Panc1 (cell line): ENCODE measurements around the gene EEF1AKMT3. TPM values are rescaled to one million over a fixed set of nuclear protein-coding genes. Genes with fewer than 3 reads are reported as not detected.

ENCODE experiments used
- ATAC-seq: fragments of 200-7000 bp; cut with Tn5 transposase; 2 replicates; pipeline ENCODE4 v1.9.1; 2020; ENCODE audit warnings: mild to moderate bottlenecking, moderate library complexity
- BruUV-seq: library from RNA; stranded (reverse); fragments of 400-500 nt; replicated peaks from 2 replicates; lab custom pipeline; 2021; lab: Mats Ljungman, UMichigan
- CTCF ChIA-PET: fragments of 300-600 bp; sonication (Branson Sonifier 250); formaldehyde crosslinking; loops from one replicate; lab custom pipeline; 2022; ENCODE audit warnings: antibody characterized with exemption; lab: Charles Lee
- POLR2A ChIA-PET: fragments of 300-600 bp; sonication (Branson Sonifier 250); formaldehyde crosslinking; loops from one replicate; lab custom pipeline; 2022; ENCODE audit warnings: antibody characterized with exemption; lab: Charles Lee
- DNase-seq: peaks from one replicate; pipeline ENCODE4 v3.0.0-alpha.2; 2010; ENCODE audit warnings: low read depth, low spot score
- H3K27ac ChIP-seq: 2 replicates; pipeline ENCODE4 v1.5.1; 2011; ENCODE audit warnings: mild to moderate bottlenecking, low read length, inconsistent platforms
- H3K27me3 ChIP-seq: fragments of 200-500 bp; sonication (Bioruptor generic); 2 replicates; pipeline ENCODE4 v1.6.0; 2014; ENCODE audit warnings: low read length, inconsistent platforms; ENCODE audit not compliant: control insufficient read depth, insufficient read depth
- H3K36me3 ChIP-seq: fragments of 200-500 bp; sonication (Bioruptor generic); 2 replicates; pipeline ENCODE4 v1.5.1; 2014; ENCODE audit warnings: inconsistent platforms, mild to moderate bottlenecking, low read length, moderate library complexity; ENCODE audit not compliant: control insufficient read depth, insufficient read depth
- H3K4me1 ChIP-seq: 2 replicates; pipeline ENCODE4 v1.5.1; 2011; ENCODE audit warnings: inconsistent platforms, mild to moderate bottlenecking, low read length, moderate library complexity; ENCODE audit not compliant: control insufficient read depth, insufficient read depth
- H3K4me3 ChIP-seq, 2 experiments: 2 replicates each; pipeline ENCODE4 v1.5.1; 2011 to 2012; ENCODE audit warnings: low read depth in 2 of 2, low read length in 2 of 2, mild to moderate bottlenecking in 2 of 2, inconsistent platforms in 1 of 2, moderate library complexity in 1 of 2
- H3K9me3 ChIP-seq: fragments of 200-500 bp; sonication (Bioruptor generic); 2 replicates; pipeline ENCODE4 v1.5.1; 2014; ENCODE audit warnings: low read depth, mild to moderate bottlenecking, inconsistent platforms, low read length, moderate library complexity; ENCODE audit not compliant: control insufficient read depth, insufficient read depth
- POLR2AphosphoS5 ChIP-seq: IDR thresholded peaks from 2 replicates; pipeline ENCODE4 v1.6.1; 2012; ENCODE audit warnings: mild to moderate bottlenecking, low read depth, low read length, moderate library complexity
- REST ChIP-seq, 2 experiments: IDR thresholded peaks; 2 replicates each; pipeline ENCODE4 v1.6.1; 2011 to 2012; ENCODE audit warnings: low read depth in 2 of 2, control low read depth in 1 of 2, low read length in 1 of 2, mild to moderate bottlenecking in 1 of 2, moderate library complexity in 1 of 2; ENCODE audit not compliant: insufficient read depth in 1 of 2
- SIN3A ChIP-seq: IDR thresholded peaks from 2 replicates; pipeline ENCODE4 v1.6.1; 2012; ENCODE audit warnings: low read depth, mild to moderate bottlenecking, low read length, moderate library complexity, borderline replicate concordance; ENCODE audit not compliant: insufficient read depth
- TCF7L2 ChIP-seq: IDR thresholded peaks from 2 replicates; pipeline ENCODE4 v1.6.1; 2011; ENCODE audit warnings: mild to moderate bottlenecking, low read depth, low read length, inconsistent platforms
- in situ Hi-C: cut with HindIII; loops from 2 replicates; pipeline ENCODE4 v1.10.0; 2016; ENCODE audit warnings: low sequenced_read_pairs, low pct_unique_long_range_greater_than_20kb
- intact Hi-C: fragments of 100-400 bp; cut with micrococcal nuclease; formaldehyde crosslinking; loops from one replicate; pipeline ENCODE4 v1.10.0; 2022; ENCODE audit not compliant: unreplicated experiment
- total RNA-seq: library from RNA; stranded (reverse); gene quantifications from one replicate; pipeline ENCODE4 v1.2.1, GENCODE V29; 2021; ENCODE audit not compliant: unreplicated experiment
- TF ChIP-seq, protein P1 (sequence below): fragments of 450-650 bp; IDR thresholded peaks from 2 replicates; pipeline ENCODE4 v1.5.1; 2017; ENCODE audit warnings: mild to moderate bottlenecking

The EEF1AKMT3 gene
- total RNA-seq, 1 experiment from 2014 or later: 7.4 TPM

GRCh38 chr12:57743769-57744168 lies 28.6 kb upstream of the EEF1AKMT3 start:
- TF ChIP-seq, protein P1, sequence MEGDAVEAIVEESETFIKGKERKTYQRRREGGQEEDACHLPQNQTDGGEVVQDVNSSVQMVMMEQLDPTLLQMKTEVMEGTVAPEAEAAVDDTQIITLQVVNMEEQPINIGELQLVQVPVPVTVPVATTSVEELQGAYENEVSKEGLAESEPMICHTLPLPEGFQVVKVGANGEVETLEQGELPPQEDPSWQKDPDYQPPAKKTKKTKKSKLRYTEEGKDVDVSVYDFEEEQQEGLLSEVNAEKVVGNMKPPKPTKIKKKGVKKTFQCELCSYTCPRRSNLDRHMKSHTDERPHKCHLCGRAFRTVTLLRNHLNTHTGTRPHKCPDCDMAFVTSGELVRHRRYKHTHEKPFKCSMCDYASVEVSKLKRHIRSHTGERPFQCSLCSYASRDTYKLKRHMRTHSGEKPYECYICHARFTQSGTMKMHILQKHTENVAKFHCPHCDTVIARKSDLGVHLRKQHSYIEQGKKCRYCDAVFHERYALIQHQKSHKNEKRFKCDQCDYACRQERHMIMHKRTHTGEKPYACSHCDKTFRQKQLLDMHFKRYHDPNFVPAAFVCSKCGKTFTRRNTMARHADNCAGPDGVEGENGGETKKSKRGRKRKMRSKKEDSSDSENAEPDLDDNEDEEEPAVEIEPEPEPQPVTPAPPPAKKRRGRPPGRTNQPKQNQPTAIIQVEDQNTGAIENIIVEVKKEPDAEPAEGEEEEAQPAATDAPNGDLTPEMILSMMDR: no peak
- TF ChIP-seq TCF7L2 (no peak), REST (IDR thresholded peaks at IDR 0.05; ENCODE audit: insufficient read depth in 1 of 2, low read depth in 2 of 2, low read length in 1 of 2) (no peak), SIN3A (no peak)
- Histone ChIP-seq H3K9me3 (no peaks in the 10 kb centered on the region), H3K4me3 (peak overlapping the region; percentile 74 to 98; a peak in 3 of 4 replicates), H3K36me3 (peaks cover 13% of the 10 kb centered on the region), H3K27ac (peak overlapping the region; percentile 94; the same call in 1 of the 2 replicates), H3K27me3 (no peaks in the 10 kb centered on the region; the same call in 1 of the 2 replicates), H3K4me1 (peaks cover 7% of the 10 kb centered on the region)
- CTCF ChIA-PET: interaction anchor here (0.5 to 1.5 kb wide), 2 partner anchors 18 to 84 kb away, joined by 3 to 5 read pairs; no protein-coding TSS in a partner anchor
- DNase-seq: no peak
- in situ Hi-C loops (no loop called here), intact Hi-C loops (no loop called here)
- no peak for ATAC-seq
- POLR2A ChIA-PET: no interaction called here
- BruUV-seq: no TSS peak

GRCh38 chr12:57744194-57744776 lies 28.1 kb upstream of the EEF1AKMT3 start:
- Histone ChIP-seq H3K36me3 (peaks cover 13% of the 10 kb centered on the region), H3K27me3 (no peaks in the 10 kb centered on the region), H3K27ac (peak overlapping the region; percentile 94), H3K4me1 (peaks cover 7% of the 10 kb centered on the region), H3K9me3 (no peaks in the 10 kb centered on the region), H3K4me3 (peak overlapping the region; percentile 74 to 98)
- BruUV-seq: no TSS peak
- intact Hi-C loops: no loop called here
- ATAC-seq (peak; percentile 64), DNase-seq (peak; percentile 73)
- CTCF ChIA-PET: interaction anchor here (0.5 to 1.5 kb wide), 4 partner anchors 18 to 161 kb away, joined by 3 to 9 read pairs (median 5); no protein-coding TSS in a partner anchor
- in situ Hi-C loops: no loop called here
- TF ChIP-seq POLR2AphosphoS5 (no peak), SIN3A (no peak), REST (IDR thresholded peaks at IDR 0.05; ENCODE audit: insufficient read depth in 1 of 2, low read depth in 2 of 2, low read length in 1 of 2) (no peak), TCF7L2 (no peak)
- TF ChIP-seq, protein P1: no peak
- POLR2A ChIA-PET: interaction anchor here (0.5 to 0.7 kb wide), 3 partner anchors 231 to 314 kb away, joined by 4 to 6 read pairs (median 5); no protein-coding TSS in a partner anchor
